ENCODE data around the gene RASL11B.

GRCh38 chr4:52843351-52843750 is 18.8 kb upstream of the RASL11B start:
- TF ChIP-seq, protein P1, sequence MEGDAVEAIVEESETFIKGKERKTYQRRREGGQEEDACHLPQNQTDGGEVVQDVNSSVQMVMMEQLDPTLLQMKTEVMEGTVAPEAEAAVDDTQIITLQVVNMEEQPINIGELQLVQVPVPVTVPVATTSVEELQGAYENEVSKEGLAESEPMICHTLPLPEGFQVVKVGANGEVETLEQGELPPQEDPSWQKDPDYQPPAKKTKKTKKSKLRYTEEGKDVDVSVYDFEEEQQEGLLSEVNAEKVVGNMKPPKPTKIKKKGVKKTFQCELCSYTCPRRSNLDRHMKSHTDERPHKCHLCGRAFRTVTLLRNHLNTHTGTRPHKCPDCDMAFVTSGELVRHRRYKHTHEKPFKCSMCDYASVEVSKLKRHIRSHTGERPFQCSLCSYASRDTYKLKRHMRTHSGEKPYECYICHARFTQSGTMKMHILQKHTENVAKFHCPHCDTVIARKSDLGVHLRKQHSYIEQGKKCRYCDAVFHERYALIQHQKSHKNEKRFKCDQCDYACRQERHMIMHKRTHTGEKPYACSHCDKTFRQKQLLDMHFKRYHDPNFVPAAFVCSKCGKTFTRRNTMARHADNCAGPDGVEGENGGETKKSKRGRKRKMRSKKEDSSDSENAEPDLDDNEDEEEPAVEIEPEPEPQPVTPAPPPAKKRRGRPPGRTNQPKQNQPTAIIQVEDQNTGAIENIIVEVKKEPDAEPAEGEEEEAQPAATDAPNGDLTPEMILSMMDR (IDR thresholded peaks at IDR 0.05): no peak
- TF ChIP-seq ZFX (IDR thresholded peaks at IDR 0.05; ENCODE audit: borderline replicate concordance): no peak
